ENCODE data around the gene SPC25. TPM values are rescaled to one million over a fixed set of nuclear protein-coding genes. Genes with fewer than 3 reads are reported as not detected.

Gene SPC25
- total and polyA plus RNA-seq, 9 of the 15 experiments (the other 6 are each of a cell fraction or from before 2014, with no cell fraction given), result 44.8 to 100 (median 75.0) TPM

GRCh38 chr2:168935810-168936581 is 45.8 kb upstream of the SPC25 start (continued):
- no peak for TF ChIP-seq CHD7 (IDR thresholded peaks at IDR 0.05; ENCODE audit: low read depth, low read length)
- no peak for TF ChIP-seq ZNF561 (CRISPR knock-in tag; conservative IDR thresholded peaks at IDR 0.05)
- TF ChIP-seq ATF7 (IDR thresholded peaks at IDR 0.05), result peak; percentile 96
- TF ChIP-seq POU5F1 (IDR thresholded peaks at IDR 0.05; ENCODE audit: borderline replicate concordance, low read depth, low read length, partially characterized antibody), result no peak
- peak; percentile 86; the same call in 1 of the 2 replicates for TF ChIP-seq HEY1 (CRISPR knock-in tag; IDR thresholded peaks at IDR 0.05; ENCODE audit: borderline replicate concordance)
- TF ChIP-seq KHSRP (IDR thresholded peaks at IDR 0.05), result peak; percentile 92
- no peak for TF ChIP-seq CCAR2 (IDR thresholded peaks at IDR 0.05; ENCODE audit: low read depth, low read length)
- peak; percentile 99 for TF ChIP-seq HNRNPLL (IDR thresholded peaks at IDR 0.05; ENCODE audit: low read depth, low read length, poor library complexity, severe bottlenecking)
- no peak for TF ChIP-seq KAT2B (IDR thresholded peaks at IDR 0.05; ENCODE audit: low read depth, low read length)
- peak; percentile 72 for TF ChIP-seq TOE1 (IDR thresholded peaks at IDR 0.05; ENCODE audit: borderline replicate concordance)
- peak; percentile 92 for TF ChIP-seq TOE1 (CRISPR knock-in tag; IDR thresholded peaks at IDR 0.05; ENCODE audit: borderline replicate concordance, low read depth)
- TF ChIP-seq FOXP1 (CRISPR knock-in tag; IDR thresholded peaks at IDR 0.05), result no peak; the same call in 1 of the 2 replicates
- TF ChIP-seq SMAD2 (IDR thresholded peaks at IDR 0.05; ENCODE audit: low read depth, low read length), result no peak
- no peak for TF ChIP-seq C11orf30 (IDR thresholded peaks at IDR 0.05; ENCODE audit: low read depth)
- TF ChIP-seq MYNN (IDR thresholded peaks at IDR 0.05), result peak; percentile 92
- no peak for TF ChIP-seq MYNN (CRISPR knock-in tag; IDR thresholded peaks at IDR 0.05)
- peak; percentile 99 for TF ChIP-seq TAL1 (IDR thresholded peaks at IDR 0.05)
- no peak for TF ChIP-seq PRMT5 (CRISPR knock-in tag; IDR thresholded peaks at IDR 0.05)
- TF ChIP-seq SP1 (CRISPR knock-in tag; IDR thresholded peaks at IDR 0.05), result peak; percentile 78

Data from K562 (cell line).